Astrocyte (in vitro differentiated cells and primary cell): Measurements from ENCODE around the gene SEMA3A. TPM values are rescaled to one million over a fixed set of nuclear protein-coding genes. Genes with fewer than 3 reads are reported as not detected.

Experiments
- DNase-seq: peaks from one replicate; pipeline ENCODE4 v3.0.0-alpha.2; 2010; ENCODE audit warnings: low read depth
- FAIRE-seq: peaks from 2 replicates; lab custom pipeline; 2011; peaks lifted over from hg19 to GRCh38; lab: Jason Lieb, UNC
- H2AFZ ChIP-seq: 2 replicates; pipeline ENCODE4 v1.6.0; 2012; ENCODE audit warnings: low read depth, low read length, inconsistent platforms
- H3K27ac ChIP-seq: 2 replicates; pipeline ENCODE4 v1.5.1; 2011; ENCODE audit warnings: low read depth, low read length, inconsistent platforms
- H3K27me3 ChIP-seq: 2 replicates; pipeline ENCODE4 v1.6.0; 2011; ENCODE audit warnings: low read length, inconsistent platforms; ENCODE audit not compliant: insufficient read depth
- H3K36me3 ChIP-seq: 2 replicates; pipeline ENCODE4 v1.5.1; 2011; ENCODE audit warnings: low read length, inconsistent platforms; ENCODE audit not compliant: insufficient read depth
- H3K4me1 ChIP-seq: 2 replicates; pipeline ENCODE4 v1.5.1; 2011; ENCODE audit warnings: low read length, inconsistent platforms; ENCODE audit not compliant: insufficient read depth
- H3K4me2 ChIP-seq: 2 replicates; pipeline ENCODE4 v1.6.0; 2012; ENCODE audit warnings: low read length, inconsistent platforms
- H3K4me3 ChIP-seq: 2 replicates; pipeline ENCODE4 v1.5.1; 2011; ENCODE audit warnings: low read depth, mild to moderate bottlenecking, low read length, inconsistent platforms; ENCODE audit not compliant: insufficient read depth
- H3K79me2 ChIP-seq: 2 replicates; pipeline ENCODE4 v1.6.0; 2012; ENCODE audit warnings: mild to moderate bottlenecking, low read length, inconsistent platforms; ENCODE audit not compliant: insufficient read depth
- H3K9ac ChIP-seq: 2 replicates; pipeline ENCODE4 v1.6.0; 2012; ENCODE audit warnings: mild to moderate bottlenecking, low read length, inconsistent platforms
- H3K9me3 ChIP-seq: 2 replicates; pipeline ENCODE4 v1.5.1; 2012; ENCODE audit warnings: low read depth, mild to moderate bottlenecking, low read length, inconsistent platforms; ENCODE audit not compliant: insufficient read depth
- H4K20me1 ChIP-seq: 2 replicates; pipeline ENCODE4 v1.6.0; 2012; ENCODE audit warnings: low read length, inconsistent platforms; ENCODE audit not compliant: insufficient read depth
- H3K27ac Mint-ChIP-seq: one replicate; pipeline ENCODE4 v1.8.0; 2021; ENCODE audit warnings: mild to moderate bottlenecking, mixed read lengths; ENCODE audit not compliant: unreplicated experiment
- H3K27me3 Mint-ChIP-seq: one replicate; pipeline ENCODE4 v1.8.0; 2021; ENCODE audit warnings: low read depth, mixed read lengths; ENCODE audit not compliant: unreplicated experiment
- H3K36me3 Mint-ChIP-seq: one replicate; pipeline ENCODE4 v1.8.0; 2021; ENCODE audit warnings: low read depth, mixed read lengths; ENCODE audit not compliant: unreplicated experiment
- H3K4me1 Mint-ChIP-seq: one replicate; pipeline ENCODE4 v1.8.0; 2021; ENCODE audit warnings: low read depth, mixed read lengths; ENCODE audit not compliant: unreplicated experiment
- H3K4me3 Mint-ChIP-seq: one replicate; pipeline ENCODE4 v1.8.0; 2021; ENCODE audit warnings: mild to moderate bottlenecking, moderate library complexity, mixed read lengths; ENCODE audit not compliant: unreplicated experiment
- H3K9me3 Mint-ChIP-seq: one replicate; pipeline ENCODE4 v1.8.0; 2021; ENCODE audit warnings: mild to moderate bottlenecking, mixed read lengths; ENCODE audit not compliant: unreplicated experiment
- EZH2 ChIP-seq: IDR thresholded peaks from 2 replicates; pipeline ENCODE4 v1.6.1; 2012; ENCODE audit warnings: mild to moderate bottlenecking, low read length, inconsistent platforms; ENCODE audit not compliant: insufficient read depth
- total RNA-seq: library from RNA; stranded (reverse); gene quantifications from 2 replicates; pipeline ENCODE4 v1.2.1, GENCODE V29; 2021
- TF ChIP-seq, protein P1 (sequence below): IDR thresholded peaks from 2 replicates; pipeline ENCODE4 v1.5.1; 2011; ENCODE audit warnings: low read depth, mild to moderate bottlenecking, inconsistent platforms, low read length, moderate library complexity; ENCODE audit not compliant: insufficient read depth

Gene SEMA3A
- total RNA-seq, 1 donor from 2014 or later: 31.3 TPM

DNA sequence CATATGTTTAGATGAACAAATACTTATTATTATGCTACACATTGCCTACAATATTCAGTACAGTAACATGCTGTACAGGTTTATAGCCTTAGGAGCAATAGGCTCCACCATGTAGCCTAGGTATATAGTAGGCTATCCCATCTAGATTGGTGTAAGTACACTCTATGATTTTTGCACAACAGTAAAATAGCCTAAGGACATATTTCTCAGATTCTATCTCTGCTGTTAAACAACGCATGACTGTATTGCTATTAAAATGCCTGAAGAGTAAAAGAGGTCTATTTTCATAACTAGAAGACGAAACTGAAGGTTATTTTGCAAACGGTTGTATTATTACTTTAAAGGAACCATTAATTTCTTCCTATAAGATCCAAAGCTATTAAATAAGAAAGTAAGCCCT lies 88.3 kb downstream of the SEMA3A start:
- Histone ChIP-seq H3K9me3 (no peaks in the 10 kb centered on the region), H3K27me3 (no peaks in the 10 kb centered on the region), H3K4me1 (no peaks in the 10 kb centered on the region), H2AFZ (no peak overlapping the region), H3K36me3 (no peaks in the 10 kb centered on the region), H4K20me1 (no peaks in the 10 kb centered on the region), H3K27ac (no peak overlapping the region), H3K4me2 (no peak overlapping the region), H3K4me3 (no peak overlapping the region), H3K79me2 (no peaks in the 10 kb centered on the region), H3K9ac (no peak overlapping the region)
- FAIRE-seq: no peak
- no peaks in the 10 kb centered on the region for H3K4me1 Mint-ChIP-seq
- H3K36me3 Mint-ChIP-seq: peaks cover 4% of the 10 kb centered on the region
- no peaks in the 10 kb centered on the region for H3K27me3 Mint-ChIP-seq
- no peak overlapping the region for H3K27ac Mint-ChIP-seq
- no peaks in the 10 kb centered on the region for H3K9me3 Mint-ChIP-seq
- H3K4me3 Mint-ChIP-seq: no peak overlapping the region
- no peak for DNase-seq
- TF ChIP-seq, protein P1, sequence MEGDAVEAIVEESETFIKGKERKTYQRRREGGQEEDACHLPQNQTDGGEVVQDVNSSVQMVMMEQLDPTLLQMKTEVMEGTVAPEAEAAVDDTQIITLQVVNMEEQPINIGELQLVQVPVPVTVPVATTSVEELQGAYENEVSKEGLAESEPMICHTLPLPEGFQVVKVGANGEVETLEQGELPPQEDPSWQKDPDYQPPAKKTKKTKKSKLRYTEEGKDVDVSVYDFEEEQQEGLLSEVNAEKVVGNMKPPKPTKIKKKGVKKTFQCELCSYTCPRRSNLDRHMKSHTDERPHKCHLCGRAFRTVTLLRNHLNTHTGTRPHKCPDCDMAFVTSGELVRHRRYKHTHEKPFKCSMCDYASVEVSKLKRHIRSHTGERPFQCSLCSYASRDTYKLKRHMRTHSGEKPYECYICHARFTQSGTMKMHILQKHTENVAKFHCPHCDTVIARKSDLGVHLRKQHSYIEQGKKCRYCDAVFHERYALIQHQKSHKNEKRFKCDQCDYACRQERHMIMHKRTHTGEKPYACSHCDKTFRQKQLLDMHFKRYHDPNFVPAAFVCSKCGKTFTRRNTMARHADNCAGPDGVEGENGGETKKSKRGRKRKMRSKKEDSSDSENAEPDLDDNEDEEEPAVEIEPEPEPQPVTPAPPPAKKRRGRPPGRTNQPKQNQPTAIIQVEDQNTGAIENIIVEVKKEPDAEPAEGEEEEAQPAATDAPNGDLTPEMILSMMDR: no peak
- no peak for TF ChIP-seq EZH2

GRCh38 chr7:84105586-84105985 lies 89.0 kb downstream of the SEMA3A start:
- no peaks in the 10 kb centered on the region for H3K4me1 Mint-ChIP-seq
- no peak for DNase-seq
- H3K9ac ChIP-seq: no peak overlapping the region
- no peaks in the 10 kb centered on the region for H4K20me1 ChIP-seq
- no peaks in the 10 kb centered on the region for H3K9me3 Mint-ChIP-seq
- no peaks in the 10 kb centered on the region for H3K27me3 ChIP-seq
- no peaks in the 10 kb centered on the region for H3K79me2 ChIP-seq
- H3K9me3 ChIP-seq: no peaks in the 10 kb centered on the region
- H3K4me3 Mint-ChIP-seq: no peak overlapping the region
- FAIRE-seq: peak; percentile 81
- no peak overlapping the region for H3K4me3 ChIP-seq
- H3K27me3 Mint-ChIP-seq: no peaks in the 10 kb centered on the region
- no peak overlapping the region for H2AFZ ChIP-seq
- H3K4me1 ChIP-seq: no peaks in the 10 kb centered on the region
- H3K36me3 Mint-ChIP-seq: peaks cover 4% of the 10 kb centered on the region
- H3K27ac ChIP-seq: no peak overlapping the region
- no peak overlapping the region for H3K27ac Mint-ChIP-seq
- H3K4me2 ChIP-seq: no peak overlapping the region
- no peaks in the 10 kb centered on the region for H3K36me3 ChIP-seq
- TF ChIP-seq, protein P1: no peak
- no peak for TF ChIP-seq EZH2

DNA sequence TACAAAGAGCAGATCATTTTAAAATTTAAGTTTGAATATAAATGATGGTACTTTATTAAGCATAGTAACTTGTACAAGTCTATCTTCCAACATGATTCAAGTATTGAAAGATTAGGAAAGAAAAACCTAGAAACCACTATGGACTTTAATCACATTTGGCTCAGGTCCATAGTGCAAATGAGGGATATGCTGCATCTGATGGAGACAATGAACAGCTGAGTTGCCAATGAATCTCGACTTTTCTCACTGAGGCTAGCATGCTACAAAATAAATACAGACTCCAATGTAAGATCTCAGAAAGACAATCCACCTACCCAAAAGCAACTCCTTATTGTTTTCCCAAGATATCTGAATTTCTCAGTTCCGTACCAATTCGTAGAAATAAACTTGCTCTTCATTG lies 89.8 kb downstream of the SEMA3A start:
- Histone ChIP-seq H4K20me1 (no peaks in the 10 kb centered on the region), H3K9me3 (no peaks in the 10 kb centered on the region), H3K27ac (no peak overlapping the region), H2AFZ (no peak overlapping the region), H3K4me1 (no peaks in the 10 kb centered on the region), H3K4me2 (no peak overlapping the region), H3K36me3 (no peaks in the 10 kb centered on the region), H3K79me2 (no peaks in the 10 kb centered on the region), H3K27me3 (no peaks in the 10 kb centered on the region), H3K9ac (no peak overlapping the region), H3K4me3 (no peak overlapping the region)
- Mint-ChIP-seq H3K27me3 (no peaks in the 10 kb centered on the region), H3K4me3 (no peak overlapping the region), H3K4me1 (no peaks in the 10 kb centered on the region), H3K9me3 (no peaks in the 10 kb centered on the region), H3K27ac (no peak overlapping the region), H3K36me3 (peaks cover 4% of the 10 kb centered on the region)
- no peak for TF ChIP-seq EZH2
- TF ChIP-seq, protein P1: no peak
- DNase-seq (no peak), FAIRE-seq (no peak)
